Posterior cingulate gyrus (tissue), 11 donors: Measurements from ENCODE around the gene HTT.

Experiments used
- DNase-seq, 10 donors: peaks; one replicate each; pipeline versions ENCODE4 v3.0.0 to v3.0.0-alpha.2; 2020 to 2021; ENCODE audit warnings: mixed read lengths in 3 of 10
- intact Hi-C: fragments of 100-400 bp; cut with DNase I; formaldehyde crosslinking; loops from one replicate; pipeline ENCODE4 v1.15.1; 2023

HTT gene

DNA sequence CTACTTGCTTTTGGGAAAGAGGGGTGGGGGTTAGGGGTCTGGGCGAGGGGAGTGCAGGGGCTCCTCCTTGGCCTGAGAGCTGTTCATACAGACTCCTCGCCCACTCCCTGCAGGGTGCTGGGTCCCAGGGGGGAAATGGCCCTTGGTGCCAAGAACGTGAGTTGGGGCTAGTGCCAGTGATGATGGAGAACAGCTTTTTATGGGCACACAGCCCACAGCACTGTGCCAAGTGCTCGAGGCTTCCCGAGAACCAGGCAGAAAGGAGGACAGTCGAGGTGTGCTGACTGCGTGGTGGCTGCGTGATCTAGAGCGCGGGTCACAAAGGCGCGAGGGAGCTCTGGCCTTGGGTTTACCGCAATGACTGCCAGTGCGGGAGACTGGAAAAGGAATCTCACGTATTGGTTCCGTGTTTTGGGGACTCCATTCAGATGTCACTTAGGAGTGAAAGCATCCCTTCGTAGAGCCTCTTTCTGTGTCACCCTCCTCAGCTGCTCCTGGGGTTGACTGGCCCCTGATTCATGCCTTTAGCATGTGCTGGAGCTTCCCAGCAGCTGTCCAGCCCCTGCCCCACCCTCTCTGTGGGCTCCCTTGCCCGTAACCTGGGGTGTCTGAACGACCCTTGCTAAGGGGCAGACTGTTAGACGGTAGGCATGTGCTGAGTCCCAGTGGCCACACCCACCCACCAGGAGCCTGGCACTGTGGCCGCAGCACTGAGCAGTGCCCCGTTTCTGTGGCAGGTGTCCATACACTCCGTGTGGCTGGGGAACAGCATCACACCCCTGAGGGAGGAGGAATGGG lies 153.6 kb downstream of the HTT start:
- peak in 3 of 10 donors; percentile 73 to 79 (median 78) for DNase-seq
- intact Hi-C loops: no loop called here

GRCh38 chr4:3228881-3229280 lies 154.4 kb downstream of the HTT start:
- DNase-seq: peak in 3 of 10 donors; percentile 24 to 75 (median 59)
- intact Hi-C loops: no loop called here

GRCh38 chr4:3229328-3229727 lies 154.8 kb downstream of the HTT start:
- intact Hi-C loops: no loop called here
- DNase-seq: peak in 2 of 10 donors; percentile 35 to 43

GRCh38 chr4:3229964-3230363 lies 155.5 kb downstream of the HTT start:
- intact Hi-C loops: no loop called here
- DNase-seq: peak in 4 of 10 donors; percentile 22 to 67 (median 52)

DNA sequence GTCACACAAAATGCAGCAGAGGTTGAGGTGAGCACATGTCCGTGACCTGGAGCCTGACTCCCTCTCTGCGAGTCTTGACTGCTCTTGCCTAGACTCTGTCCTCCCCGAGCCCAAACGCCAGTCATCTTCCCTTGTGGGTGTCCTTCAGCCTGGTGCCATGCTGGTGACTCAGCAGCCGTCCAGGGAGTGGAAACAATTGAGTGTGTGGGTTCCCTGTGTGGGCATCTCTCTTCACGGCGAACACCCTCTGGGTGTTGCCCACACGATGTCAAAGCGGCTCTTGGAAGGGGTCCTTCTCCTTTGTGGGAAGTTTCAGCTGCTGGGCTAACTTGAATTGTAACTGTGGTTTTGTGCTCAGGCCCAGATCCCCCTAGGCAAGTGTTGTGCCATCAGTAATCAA lies 157.0 kb downstream of the HTT start:
- intact Hi-C loops: no loop called here
- DNase-seq: peak in 3 of 10 donors; percentile 79 to 88 (median 87)

- peak in 3 of 10 donors; percentile 43 to 66 (median 52) for DNase-seq
- intact Hi-C loops: no loop called here
Observed at GRCh38 chr4:3232001-3232400, 157.5 kb downstream of the HTT start.

DNA sequence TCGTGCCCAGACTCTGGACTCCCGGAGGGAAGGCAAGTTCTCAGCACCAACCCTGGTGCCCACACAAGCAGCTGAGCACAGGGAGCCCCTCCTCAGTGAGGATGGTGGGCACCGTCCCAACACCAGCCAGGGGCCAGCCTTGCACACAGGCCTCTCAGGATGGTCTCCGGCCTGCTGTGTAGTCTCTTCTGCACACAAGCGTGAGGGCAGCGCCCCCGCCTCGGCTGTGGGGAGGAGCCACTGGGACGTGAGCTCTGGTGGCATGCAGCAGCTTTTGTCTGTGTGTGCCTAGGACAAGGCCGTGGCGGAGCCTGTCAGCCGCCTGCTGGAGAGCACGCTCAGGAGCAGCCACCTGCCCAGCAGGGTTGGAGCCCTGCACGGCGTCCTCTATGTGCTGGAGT lies 158.4 kb downstream of the HTT start:
- intact Hi-C loops: no loop called here
- peak in 2 of 10 donors; percentile 77 to 79 for DNase-seq

- intact Hi-C loops: no loop called here
- peak in 2 of 10 donors; percentile 78 to 80 for DNase-seq
Observed at GRCh38 chr4:3233391-3234071, 159.1 kb downstream of the HTT start.

- DNase-seq: peak in 2 of 10 donors; percentile 77 to 86
- intact Hi-C loops: no loop called here
Observed at GRCh38 chr4:3234171-3235029, 159.9 kb downstream of the HTT start.

DNA sequence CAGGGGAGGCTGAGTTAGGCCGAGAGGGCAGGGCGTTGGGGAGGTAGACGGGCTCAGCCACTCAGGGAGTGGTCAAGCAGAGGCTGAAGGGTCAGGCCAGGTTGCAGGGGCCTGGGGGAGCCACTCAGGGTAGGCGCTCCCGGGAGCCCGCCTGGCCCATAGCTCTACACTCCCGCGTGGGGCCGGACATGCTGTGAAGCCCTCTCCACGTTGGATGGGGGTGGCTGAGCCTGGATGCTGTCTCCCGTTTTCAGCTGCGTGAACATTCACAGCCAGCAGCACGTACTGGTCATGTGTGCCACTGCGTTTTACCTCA lies 160.5 kb downstream of the HTT start:
- intact Hi-C loops: no loop called here
- DNase-seq: peak in 2 of 10 donors; percentile 27 to 71

DNA sequence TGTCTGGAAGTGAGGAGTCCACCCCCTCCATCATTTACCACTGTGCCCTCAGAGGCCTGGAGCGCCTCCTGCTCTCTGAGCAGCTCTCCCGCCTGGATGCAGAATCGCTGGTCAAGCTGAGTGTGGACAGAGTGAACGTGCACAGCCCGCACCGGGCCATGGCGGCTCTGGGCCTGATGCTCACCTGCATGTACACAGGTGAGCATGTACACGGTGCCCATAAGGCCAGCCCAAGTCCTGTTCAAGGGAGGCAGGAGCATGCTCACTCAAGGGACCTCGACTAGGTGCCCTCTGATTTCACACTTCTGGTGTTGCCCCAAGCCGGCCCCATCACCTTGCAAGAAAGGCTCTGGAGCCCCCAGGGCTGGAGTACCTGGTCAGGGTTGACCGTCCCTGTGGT lies 161.1 kb downstream of the HTT start:
- peak in 2 of 10 donors; percentile 67 to 78 for DNase-seq
- intact Hi-C loops: no loop called here

DNA sequence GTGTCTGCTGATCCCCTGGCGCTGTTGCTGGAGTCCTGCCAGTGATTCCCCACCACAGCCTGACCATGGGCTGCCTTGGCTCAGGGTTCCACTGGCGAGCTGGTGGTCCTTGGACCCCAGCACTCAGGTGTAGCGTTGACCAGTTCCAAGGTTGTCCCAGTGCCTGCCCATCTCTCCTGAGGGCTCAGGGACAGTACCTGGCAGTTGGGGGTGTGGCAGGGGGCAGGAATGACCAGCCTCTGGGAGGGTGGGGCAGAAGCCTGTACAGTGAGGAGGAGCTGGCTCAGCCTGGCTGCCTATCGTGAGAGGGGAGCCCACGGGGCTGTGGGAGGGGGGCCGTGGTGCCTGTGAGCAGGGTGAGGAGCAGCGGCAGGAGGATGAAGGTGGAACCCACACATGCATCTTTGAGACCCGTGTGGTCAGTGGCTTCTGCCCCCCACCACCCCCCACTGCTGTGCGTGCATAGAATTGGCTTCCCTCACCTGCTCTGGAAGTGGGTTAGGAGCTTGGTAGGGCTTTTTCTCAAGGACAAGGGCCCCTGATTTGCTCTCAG lies 161.9 kb downstream of the HTT start:
- intact Hi-C loops: no loop called here
- peak in 2 of 10 donors; percentile 30 to 65 for DNase-seq

GRCh38 chr4:3237266-3237665 lies 162.8 kb downstream of the HTT start:
- peak in 1 of 10 donors; percentile 69 for DNase-seq
- intact Hi-C loops: no loop called here

GRCh38 chr4:3237712-3238560 lies 163.5 kb downstream of the HTT start:
- peak in 2 of 10 donors; percentile 47 to 81 for DNase-seq
- intact Hi-C loops: no loop called here

DNA sequence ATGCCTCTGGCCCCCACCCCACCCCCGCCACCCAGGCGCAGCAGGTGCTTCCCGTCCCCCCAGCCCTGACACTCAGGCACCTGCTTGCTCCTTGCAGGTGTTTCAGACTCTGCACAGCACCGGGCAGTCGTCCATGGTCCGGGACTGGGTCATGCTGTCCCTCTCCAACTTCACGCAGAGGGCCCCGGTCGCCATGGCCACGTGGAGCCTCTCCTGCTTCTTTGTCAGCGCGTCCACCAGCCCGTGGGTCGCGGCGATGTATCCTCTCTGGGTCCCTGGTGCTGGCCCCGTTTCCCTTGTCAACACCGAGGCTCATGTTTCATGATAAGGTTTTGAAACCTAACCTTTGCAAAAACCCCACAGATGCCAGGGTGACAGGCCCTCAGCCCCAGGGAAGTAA lies 164.2 kb downstream of the HTT start:
- DNase-seq: peak in 1 of 10 donors; percentile 6
- intact Hi-C loops: no loop called here

DNA sequence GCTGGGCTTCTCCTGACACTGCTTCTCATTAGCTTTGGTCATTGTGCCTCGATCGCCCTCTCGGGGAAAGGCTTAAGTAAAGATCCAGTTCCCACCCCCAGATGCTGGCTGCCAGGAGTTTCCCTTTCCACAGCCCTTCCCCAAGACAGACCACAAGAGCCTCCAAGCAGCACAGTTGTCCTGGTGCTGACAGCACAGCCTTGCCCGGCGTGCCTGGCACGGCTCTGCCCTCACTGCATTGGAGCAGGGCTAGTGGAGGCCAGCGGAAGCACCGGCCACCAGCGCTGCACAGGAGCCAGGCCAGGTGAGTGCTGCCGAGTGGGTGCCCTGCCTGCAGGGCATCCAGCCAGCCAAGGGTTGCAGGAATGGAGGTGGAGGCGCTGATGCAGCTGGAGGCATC lies 164.8 kb downstream of the HTT start:
- no peak for DNase-seq
- intact Hi-C loops: no loop called here

DNA sequence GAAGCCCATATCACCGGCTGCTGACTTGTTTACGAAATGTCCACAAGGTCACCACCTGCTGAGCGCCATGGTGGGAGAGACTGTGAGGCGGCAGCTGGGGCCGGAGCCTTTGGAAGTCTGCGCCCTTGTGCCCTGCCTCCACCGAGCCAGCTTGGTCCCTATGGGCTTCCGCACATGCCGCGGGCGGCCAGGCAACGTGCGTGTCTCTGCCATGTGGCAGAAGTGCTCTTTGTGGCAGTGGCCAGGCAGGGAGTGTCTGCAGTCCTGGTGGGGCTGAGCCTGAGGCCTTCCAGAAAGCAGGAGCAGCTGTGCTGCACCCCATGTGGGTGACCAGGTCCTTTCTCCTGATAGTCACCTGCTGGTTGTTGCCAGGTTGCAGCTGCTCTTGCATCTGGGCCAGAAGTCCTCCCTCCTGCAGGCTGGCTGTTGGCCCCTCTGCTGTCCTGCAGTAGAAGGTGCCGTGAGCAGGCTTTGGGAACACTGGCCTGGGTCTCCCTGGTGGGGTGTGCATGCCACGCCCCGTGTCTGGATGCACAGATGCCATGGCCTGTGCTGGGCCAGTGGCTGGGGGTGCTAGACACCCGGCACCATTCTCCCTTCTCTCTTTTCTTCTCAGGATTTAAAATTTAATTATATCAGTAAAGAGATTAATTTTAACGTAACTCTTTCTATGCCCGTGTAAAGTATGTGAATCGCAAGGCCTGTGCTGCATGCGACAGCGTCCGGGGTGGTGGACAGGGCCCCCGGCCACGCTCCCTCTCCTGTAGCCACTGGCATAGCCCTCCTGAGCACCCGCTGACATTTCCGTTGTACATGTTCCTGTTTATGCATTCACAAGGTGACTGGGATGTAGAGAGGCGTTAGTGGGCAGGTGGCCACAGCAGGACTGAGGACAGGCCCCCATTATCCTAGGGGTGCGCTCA lies 165.8 kb downstream of the HTT start:
- DNase-seq: no peak
- intact Hi-C loops: no loop called here

GRCh38 chr4:3240936-3241522 lies 166.5 kb downstream of the HTT start:
- peak in 1 of 10 donors; percentile 91 for DNase-seq
- intact Hi-C loops: no loop called here
